Choroid plexus epithelial cell (primary cell): ENCODE data around the gene ELF5.

Source experiments
- DNase-seq: peaks from one replicate; pipeline ENCODE4 v3.0.0-alpha.2; 2010; ENCODE audit warnings: low read depth
- H3K4me3 ChIP-seq: 2 replicates; pipeline ENCODE4 v1.5.1; 2011; ENCODE audit warnings: low read depth, mild to moderate bottlenecking, control low read depth, low read length, moderate library complexity
- CTCF ChIP-seq: conservative IDR thresholded peaks from 2 replicates; pipeline ENCODE4 v1.5.1; 2011; ENCODE audit warnings: low read depth, mild to moderate bottlenecking, control low read depth, inconsistent platforms, low read length, moderate library complexity

The ELF5 gene

GRCh38 chr11:34524696-34525095 is 11.1 kb upstream of the ELF5 start:
- no peak for TF ChIP-seq CTCF

GRCh38 chr11:34523053-34523452 is 9.5 kb upstream of the ELF5 start:
- no peak for TF ChIP-seq CTCF
- no peak overlapping the region for H3K4me3 ChIP-seq
- no peak for DNase-seq

More at GRCh38 chr11:34524696-34525095, 11.1 kb upstream of the ELF5 start:
- no peak overlapping the region for H3K4me3 ChIP-seq
- no peak for DNase-seq

- no peak for DNase-seq
- no peak overlapping the region for H3K4me3 ChIP-seq
- TF ChIP-seq CTCF = no peak
These were observed 8.6 kb upstream of the ELF5 start for GRCh38 chr11:34522188-34522587.

GRCh38 chr11:34521265-34521664 is 7.7 kb upstream of the ELF5 start:
- TF ChIP-seq CTCF = no peak
- no peak overlapping the region for H3K4me3 ChIP-seq
- no peak for DNase-seq

GRCh38 chr11:34519595-34520235 is 6.1 kb upstream of the ELF5 start:
- no peak for DNase-seq
- no peak for TF ChIP-seq CTCF
- H3K4me3 ChIP-seq = no peak overlapping the region

GRCh38 chr11:34516247-34517040 is 2.9 kb upstream of the ELF5 start:
- TF ChIP-seq CTCF = no peak
- no peak for DNase-seq
- no peak overlapping the region for H3K4me3 ChIP-seq

- no peak for TF ChIP-seq CTCF
- H3K4me3 ChIP-seq = no peak overlapping the region
- DNase-seq = no peak
These were observed 1.0 kb upstream of the ELF5 start for GRCh38 chr11:34514597-34514996.
